ENCODE results near the gene DCDC1. TPM values are rescaled to one million over a fixed set of nuclear protein-coding genes. Genes with fewer than 3 reads are reported as not detected.
"Not testable (repeated sequence)": the region's sequence is repeated elsewhere in the genome, so short reads cannot be mapped to it uniquely, and the experiment has no call there.

DCDC1 gene
- total and polyA plus RNA-seq, 4 donors = 3.1 to 9.8 (median 5.8) TPM

DNA sequence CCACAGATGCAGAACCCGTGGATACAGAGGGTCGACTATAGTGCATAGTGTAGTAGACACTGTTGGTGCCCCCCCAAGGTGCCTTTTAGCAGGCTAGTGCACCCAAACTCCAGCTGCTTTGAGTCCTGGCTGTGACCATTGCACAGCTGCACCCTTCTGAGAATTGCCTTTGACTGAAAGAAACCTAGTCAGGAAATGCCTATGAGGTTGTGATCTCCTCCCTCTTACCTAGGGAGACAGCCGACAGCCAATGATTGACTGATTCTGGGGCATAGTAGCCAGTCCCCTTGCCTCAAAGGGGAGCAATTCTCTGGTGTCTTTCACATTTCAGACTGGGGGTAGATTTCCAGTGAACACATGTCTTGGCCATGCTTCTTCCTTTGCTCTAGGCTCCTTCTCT, 74.2 kb downstream of the DCDC1 start:
- Histone ChIP-seq H3K36me3 (ENCODE audit: control insufficient read depth, insufficient read depth, low read length) (no peaks in the 10 kb centered on the region), H3K4me1 (ENCODE audit: control insufficient read depth, insufficient read depth, low read length) (no peaks in the 10 kb centered on the region), H3K4me3 (ENCODE audit: low read depth, low read length) (no peak overlapping the region), H3K27me3 (ENCODE audit: control insufficient read depth, insufficient read depth, low read length) (no peaks in the 10 kb centered on the region), H3K9me3 (ENCODE audit: control insufficient read depth, insufficient read depth, low read length) (no peaks in the 10 kb centered on the region), H3K27ac (ENCODE audit: low read depth, low read length) (no peak overlapping the region)
- WGBS (ENCODE audit: insufficient coverage) = 80% methylated on average over 3 of the region's 3 CpGs
- no peak for DNase-seq (ENCODE audit: low read depth in 4 of 6, low spot score in 6 of 6)

- H3K27me3 ChIP-seq (ENCODE audit: control insufficient read depth, insufficient read depth, low read length); DNase-seq (ENCODE audit: low read depth in 4 of 6, low spot score in 6 of 6); H3K27ac ChIP-seq (ENCODE audit: low read depth, low read length); H3K4me3 ChIP-seq (ENCODE audit: low read depth, low read length); H3K36me3 ChIP-seq (ENCODE audit: control insufficient read depth, insufficient read depth, low read length); H3K4me1 ChIP-seq (ENCODE audit: control insufficient read depth, insufficient read depth, low read length); H3K9me3 ChIP-seq (ENCODE audit: control insufficient read depth, insufficient read depth, low read length): not testable (repeated sequence)
- WGBS (ENCODE audit: insufficient coverage) = 100% methylated on average over 1 of the region's 3 CpGs
Observed at GRCh38 chr11:31273527-31273926, 96.0 kb downstream of the DCDC1 start.

DNA sequence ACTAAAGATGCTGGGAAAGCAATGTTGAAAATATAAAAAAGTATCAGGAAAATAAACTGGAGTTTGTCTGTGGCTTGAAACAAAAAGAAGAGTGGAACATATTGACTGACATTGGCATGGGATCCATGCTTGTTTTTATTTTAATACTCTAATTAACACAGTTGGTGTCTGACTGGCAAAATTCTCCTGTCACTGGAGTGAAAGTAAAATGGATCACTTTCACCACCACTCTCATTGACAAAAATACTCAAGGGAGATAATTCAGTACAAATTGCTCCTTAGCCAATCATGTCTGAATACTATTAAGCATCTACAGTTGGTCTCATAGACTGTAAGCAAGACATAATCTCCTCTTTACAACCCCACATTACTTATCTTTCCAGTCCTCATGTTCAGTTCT, 101.8 kb downstream of the DCDC1 start:
- no peak overlapping the region for H3K27ac ChIP-seq (ENCODE audit: low read depth, low read length)
- no peaks in the 10 kb centered on the region for H3K36me3 ChIP-seq (ENCODE audit: control insufficient read depth, insufficient read depth, low read length)
- no peaks in the 10 kb centered on the region for H3K9me3 ChIP-seq (ENCODE audit: control insufficient read depth, insufficient read depth, low read length)
- no peaks in the 10 kb centered on the region for H3K27me3 ChIP-seq (ENCODE audit: control insufficient read depth, insufficient read depth, low read length)
- H3K4me1 ChIP-seq (ENCODE audit: control insufficient read depth, insufficient read depth, low read length) = no peaks in the 10 kb centered on the region
- no peak overlapping the region for H3K4me3 ChIP-seq (ENCODE audit: low read depth, low read length)
- DNase-seq (ENCODE audit: low read depth in 4 of 6, low spot score in 6 of 6) = no peak

DNA sequence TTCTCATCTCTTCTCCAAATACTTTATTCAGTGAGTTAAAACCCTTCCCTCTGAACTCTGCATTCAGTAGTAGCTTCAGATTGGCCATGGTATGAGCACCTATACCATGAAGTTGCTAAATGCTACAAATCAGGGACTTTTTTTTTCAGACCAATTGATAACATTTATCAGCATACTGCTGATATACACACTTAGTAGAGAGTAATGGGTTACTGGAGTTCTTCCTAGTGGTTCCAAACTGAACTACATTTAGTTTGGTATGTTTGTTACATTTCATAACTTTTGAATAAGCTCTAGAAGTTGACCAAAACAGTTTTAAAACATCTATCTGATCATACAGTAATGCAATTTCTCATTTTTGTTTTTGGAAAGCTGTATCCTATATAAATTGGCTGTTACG, 104.7 kb downstream of the DCDC1 start:
- Histone ChIP-seq H3K27me3 (ENCODE audit: control insufficient read depth, insufficient read depth, low read length) (no peaks in the 10 kb centered on the region), H3K36me3 (ENCODE audit: control insufficient read depth, insufficient read depth, low read length) (no peaks in the 10 kb centered on the region), H3K4me1 (ENCODE audit: control insufficient read depth, insufficient read depth, low read length) (no peaks in the 10 kb centered on the region), H3K9me3 (ENCODE audit: control insufficient read depth, insufficient read depth, low read length) (no peaks in the 10 kb centered on the region), H3K27ac (ENCODE audit: low read depth, low read length) (no peak overlapping the region), H3K4me3 (ENCODE audit: low read depth, low read length) (no peak overlapping the region)
- no peak for DNase-seq (ENCODE audit: low read depth in 4 of 6, low spot score in 6 of 6)
- no CpG with 5 or more reads among the region's 1 CpG for WGBS (ENCODE audit: insufficient coverage)

DNA sequence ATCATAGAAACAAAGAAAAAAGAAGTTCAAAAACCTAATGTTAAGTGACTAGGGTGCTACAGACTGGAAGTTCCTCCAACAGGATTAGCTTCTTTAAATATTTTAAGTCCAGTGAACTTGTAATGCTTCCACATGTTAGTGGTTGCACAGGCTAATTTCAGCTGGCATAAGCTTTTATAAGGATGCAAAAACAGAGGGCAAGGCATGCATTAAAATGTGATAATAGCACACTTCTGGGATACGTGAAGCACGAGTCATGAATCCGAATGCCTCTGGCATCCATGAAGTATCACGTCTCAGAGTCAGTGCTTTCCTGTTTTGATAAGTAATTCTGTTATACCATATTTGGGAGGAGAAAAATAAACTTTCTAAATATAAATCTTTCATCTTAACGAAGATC, 106.8 kb downstream of the DCDC1 start:
- H3K9me3 ChIP-seq (ENCODE audit: control insufficient read depth, insufficient read depth, low read length) = no peaks in the 10 kb centered on the region
- H3K27me3 ChIP-seq (ENCODE audit: control insufficient read depth, insufficient read depth, low read length) = no peaks in the 10 kb centered on the region
- no peaks in the 10 kb centered on the region for H3K36me3 ChIP-seq (ENCODE audit: control insufficient read depth, insufficient read depth, low read length)
- DNase-seq (ENCODE audit: low read depth in 4 of 6, low spot score in 6 of 6) = no peak
- no CpG with 5 or more reads among the region's 5 CpGs for whole genome bisulfite sequencing (ENCODE audit: insufficient coverage)
- H3K4me3 ChIP-seq (ENCODE audit: low read depth, low read length) = no peak overlapping the region
- no peaks in the 10 kb centered on the region for H3K4me1 ChIP-seq (ENCODE audit: control insufficient read depth, insufficient read depth, low read length)
- H3K27ac ChIP-seq (ENCODE audit: low read depth, low read length) = no peak overlapping the region

DNA sequence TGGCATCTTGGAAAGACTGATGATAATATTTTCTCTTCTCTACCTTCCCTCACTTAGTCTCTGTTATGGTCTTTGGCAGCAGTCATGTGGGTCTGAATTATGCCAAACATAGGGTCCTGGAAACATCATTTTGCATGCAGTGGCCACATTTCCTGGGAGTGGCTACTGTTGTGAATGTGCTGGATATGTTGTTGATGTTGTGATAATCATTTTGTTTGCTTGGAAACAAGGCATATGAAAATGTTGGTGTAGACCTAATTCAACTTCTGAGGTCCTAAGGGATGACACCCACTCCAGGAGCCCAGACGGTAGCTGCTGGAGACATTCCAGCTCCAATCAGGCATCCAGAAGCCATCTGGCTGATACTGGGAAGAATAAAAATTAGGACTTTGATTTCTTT, 109.7 kb downstream of the DCDC1 start:
- no peaks in the 10 kb centered on the region for H3K4me1 ChIP-seq (ENCODE audit: control insufficient read depth, insufficient read depth, low read length)
- no peaks in the 10 kb centered on the region for H3K36me3 ChIP-seq (ENCODE audit: control insufficient read depth, insufficient read depth, low read length)
- no peak overlapping the region for H3K27ac ChIP-seq (ENCODE audit: low read depth, low read length)
- H3K4me3 ChIP-seq (ENCODE audit: low read depth, low read length) = no peak overlapping the region
- DNase-seq (ENCODE audit: low read depth in 4 of 6, low spot score in 6 of 6) = peak in 1 of 6 donors; percentile 10
- H3K27me3 ChIP-seq (ENCODE audit: control insufficient read depth, insufficient read depth, low read length) = no peaks in the 10 kb centered on the region
- no peaks in the 10 kb centered on the region for H3K9me3 ChIP-seq (ENCODE audit: control insufficient read depth, insufficient read depth, low read length)
- no CpG with 5 or more reads among the region's 1 CpG for WGBS (ENCODE audit: insufficient coverage)

- Histone ChIP-seq H3K27ac (ENCODE audit: low read depth, low read length) (no peak overlapping the region), H3K4me3 (ENCODE audit: low read depth, low read length) (no peak overlapping the region), H3K9me3 (ENCODE audit: control insufficient read depth, insufficient read depth, low read length) (no peaks in the 10 kb centered on the region), H3K27me3 (ENCODE audit: control insufficient read depth, insufficient read depth, low read length) (no peaks in the 10 kb centered on the region), H3K4me1 (ENCODE audit: control insufficient read depth, insufficient read depth, low read length) (no peaks in the 10 kb centered on the region), H3K36me3 (ENCODE audit: control insufficient read depth, insufficient read depth, low read length) (no peaks in the 10 kb centered on the region)
- DNase-seq (ENCODE audit: low read depth in 4 of 6, low spot score in 6 of 6) = no peak
Observed at GRCh38 chr11:31254415-31254814, 115.1 kb downstream of the DCDC1 start.

- no CpG with 5 or more reads among the region's 1 CpG for WGBS (ENCODE audit: insufficient coverage)
- no peaks in the 10 kb centered on the region for H3K27me3 ChIP-seq (ENCODE audit: control insufficient read depth, insufficient read depth, low read length)
- H3K36me3 ChIP-seq (ENCODE audit: control insufficient read depth, insufficient read depth, low read length) = no peaks in the 10 kb centered on the region
- DNase-seq (ENCODE audit: low read depth in 4 of 6, low spot score in 6 of 6) = no peak
- no peaks in the 10 kb centered on the region for H3K9me3 ChIP-seq (ENCODE audit: control insufficient read depth, insufficient read depth, low read length)
- no peak overlapping the region for H3K27ac ChIP-seq (ENCODE audit: low read depth, low read length)
- H3K4me3 ChIP-seq (ENCODE audit: low read depth, low read length) = no peak overlapping the region
- no peaks in the 10 kb centered on the region for H3K4me1 ChIP-seq (ENCODE audit: control insufficient read depth, insufficient read depth, low read length)
Observed at GRCh38 chr11:31248768-31249167, 120.8 kb downstream of the DCDC1 start.

- 30% methylated on average over 2 of the region's 5 CpGs for WGBS (ENCODE audit: insufficient coverage)
- DNase-seq (ENCODE audit: low read depth in 4 of 6, low spot score in 6 of 6) = peak in 1 of 6 donors; percentile 60
- no peaks in the 10 kb centered on the region for H3K27me3 ChIP-seq (ENCODE audit: control insufficient read depth, insufficient read depth, low read length)
Observed at GRCh38 chr11:31247321-31247720, 122.2 kb downstream of the DCDC1 start.

DNA sequence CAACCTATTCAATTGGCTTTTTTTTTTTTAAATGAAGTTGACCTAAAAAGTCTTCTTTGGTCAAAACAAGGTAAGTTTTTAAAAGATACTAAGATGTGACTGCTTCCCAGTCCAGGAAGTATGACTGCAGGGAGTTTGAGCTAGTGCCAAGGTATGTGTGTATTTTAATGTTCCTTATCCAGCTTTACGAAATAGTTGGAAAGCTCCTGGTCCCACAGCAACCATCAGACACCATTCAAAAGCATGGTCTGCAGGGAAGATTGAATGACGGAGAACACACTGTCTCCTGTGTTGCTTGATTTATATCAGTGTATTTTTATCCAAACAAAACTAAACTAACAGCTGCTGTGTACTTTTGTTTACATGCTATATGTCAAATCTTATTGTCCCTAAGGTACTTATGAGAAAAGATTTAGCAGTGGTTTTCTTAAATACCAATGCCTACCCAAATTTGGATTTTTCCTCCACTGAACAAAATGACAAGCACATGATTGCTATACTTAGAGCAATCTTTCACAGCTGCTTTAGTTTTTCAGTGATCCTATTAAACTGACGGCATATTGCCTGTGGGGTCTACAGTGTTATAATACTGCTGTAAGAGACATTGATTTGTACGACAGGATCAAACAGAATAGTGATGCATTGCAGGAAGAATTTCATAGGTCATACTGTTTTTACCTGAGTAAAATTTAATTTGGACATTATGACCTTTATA, 122.9 kb downstream of the DCDC1 start:
- Histone ChIP-seq H3K4me1 (ENCODE audit: control insufficient read depth, insufficient read depth, low read length) (no peaks in the 10 kb centered on the region), H3K36me3 (ENCODE audit: control insufficient read depth, insufficient read depth, low read length) (no peaks in the 10 kb centered on the region), H3K27me3 (ENCODE audit: control insufficient read depth, insufficient read depth, low read length) (no peaks in the 10 kb centered on the region), H3K4me3 (ENCODE audit: low read depth, low read length) (no peak overlapping the region), H3K27ac (ENCODE audit: low read depth, low read length) (no peak overlapping the region), H3K9me3 (ENCODE audit: control insufficient read depth, insufficient read depth, low read length) (no peaks in the 10 kb centered on the region)
- 76% methylated on average over 2 of the region's 4 CpGs for WGBS (ENCODE audit: insufficient coverage)
- peak in 1 of 6 donors; percentile 17 for DNase-seq (ENCODE audit: low read depth in 4 of 6, low spot score in 6 of 6)

More at GRCh38 chr11:31247321-31247720, 122.2 kb downstream of the DCDC1 start:
- Histone ChIP-seq H3K4me1 (ENCODE audit: control insufficient read depth, insufficient read depth, low read length) (no peaks in the 10 kb centered on the region), H3K36me3 (ENCODE audit: control insufficient read depth, insufficient read depth, low read length) (no peaks in the 10 kb centered on the region), H3K4me3 (ENCODE audit: low read depth, low read length) (no peak overlapping the region), H3K27ac (ENCODE audit: low read depth, low read length) (no peak overlapping the region), H3K9me3 (ENCODE audit: control insufficient read depth, insufficient read depth, low read length) (no peaks in the 10 kb centered on the region)
